Activated CD4-positive, alpha-beta T cell treated with anti-CD3 and anti-CD28 coated beads, Interleukin-2, Interleukin-4, amounts not matched to agents 100 ng/mL and 50 ng/mL, durations not matched to agents 16 hours and 8 hours (primary cell): ENCODE data around the gene ICE2.
"Not testable (repeated sequence)": the region's sequence is repeated elsewhere in the genome, so short reads cannot be mapped to it uniquely, and the experiment has no call there.

Experiments
- DNase-seq: peaks from one replicate; pipeline ENCODE4 v3.0.0-alpha.2; 2020; ENCODE audit warnings: low spot score

ICE2 gene

DNA sequence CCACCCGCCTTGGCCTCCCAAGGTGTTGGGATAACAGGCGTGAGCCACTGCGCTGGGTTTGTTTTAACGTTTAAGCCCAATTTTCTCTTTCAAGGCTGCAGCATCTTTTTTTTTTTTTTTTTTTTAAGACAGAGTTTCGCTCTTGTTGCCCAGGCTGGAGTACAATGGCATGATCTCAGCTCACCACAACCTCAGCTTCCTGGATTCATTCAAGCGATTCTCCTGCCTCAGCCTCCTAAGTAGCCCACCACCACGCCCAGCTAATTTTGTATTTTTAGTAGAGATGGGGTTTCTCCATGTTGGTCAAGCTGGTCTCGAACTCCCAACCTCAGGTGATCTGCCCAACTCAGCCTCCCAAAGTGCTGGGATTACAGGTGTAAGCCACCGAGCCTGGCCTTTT is 68.6 kb downstream of the ICE2 start:
- DNase-seq = not testable (repeated sequence)

DNA sequence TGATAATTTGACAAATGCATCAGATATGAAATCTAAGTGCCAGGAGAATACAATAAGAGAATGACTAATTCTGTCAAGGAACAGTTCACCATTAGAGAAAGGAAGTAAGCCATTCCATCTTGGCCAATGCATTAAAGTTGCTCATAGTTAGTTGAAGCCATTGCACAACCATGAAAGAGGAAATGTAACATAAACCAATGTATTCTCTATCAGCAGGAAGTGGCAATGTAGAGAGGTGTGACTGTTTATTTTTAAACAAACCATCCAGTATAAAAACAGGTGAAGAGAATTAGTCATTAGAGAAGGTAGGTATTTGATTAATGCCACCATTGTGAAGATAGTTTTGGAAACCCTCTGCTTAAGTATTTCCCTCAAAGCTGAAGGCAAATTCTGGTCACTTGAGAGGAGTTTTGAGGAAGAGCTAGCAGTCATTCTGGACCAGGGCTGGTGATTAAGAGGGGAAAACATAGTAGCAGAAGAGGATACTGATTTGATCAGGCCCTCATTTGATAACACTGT is 70.4 kb downstream of the ICE2 start:
- DNase-seq = peak; percentile 50

DNA sequence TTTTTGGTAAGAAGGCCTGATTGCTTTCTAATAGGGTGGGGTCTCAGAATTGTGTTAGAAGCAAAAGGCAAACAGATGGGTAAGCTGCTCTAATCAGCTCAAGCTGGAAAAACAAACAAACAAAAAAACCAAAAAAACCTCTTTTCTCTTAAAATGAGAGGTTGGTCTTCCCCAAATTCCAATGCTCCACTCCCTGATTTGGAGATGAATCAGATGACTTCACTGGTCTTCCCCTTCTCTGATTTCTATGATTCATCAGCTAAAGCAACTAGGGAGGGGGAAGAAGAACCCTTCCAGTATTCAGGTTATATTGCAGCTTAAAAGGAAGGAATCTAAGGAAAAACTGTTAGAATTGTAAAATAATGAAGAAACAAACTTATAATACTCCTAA is 71.5 kb downstream of the ICE2 start:
- DNase-seq = no peak

DNA sequence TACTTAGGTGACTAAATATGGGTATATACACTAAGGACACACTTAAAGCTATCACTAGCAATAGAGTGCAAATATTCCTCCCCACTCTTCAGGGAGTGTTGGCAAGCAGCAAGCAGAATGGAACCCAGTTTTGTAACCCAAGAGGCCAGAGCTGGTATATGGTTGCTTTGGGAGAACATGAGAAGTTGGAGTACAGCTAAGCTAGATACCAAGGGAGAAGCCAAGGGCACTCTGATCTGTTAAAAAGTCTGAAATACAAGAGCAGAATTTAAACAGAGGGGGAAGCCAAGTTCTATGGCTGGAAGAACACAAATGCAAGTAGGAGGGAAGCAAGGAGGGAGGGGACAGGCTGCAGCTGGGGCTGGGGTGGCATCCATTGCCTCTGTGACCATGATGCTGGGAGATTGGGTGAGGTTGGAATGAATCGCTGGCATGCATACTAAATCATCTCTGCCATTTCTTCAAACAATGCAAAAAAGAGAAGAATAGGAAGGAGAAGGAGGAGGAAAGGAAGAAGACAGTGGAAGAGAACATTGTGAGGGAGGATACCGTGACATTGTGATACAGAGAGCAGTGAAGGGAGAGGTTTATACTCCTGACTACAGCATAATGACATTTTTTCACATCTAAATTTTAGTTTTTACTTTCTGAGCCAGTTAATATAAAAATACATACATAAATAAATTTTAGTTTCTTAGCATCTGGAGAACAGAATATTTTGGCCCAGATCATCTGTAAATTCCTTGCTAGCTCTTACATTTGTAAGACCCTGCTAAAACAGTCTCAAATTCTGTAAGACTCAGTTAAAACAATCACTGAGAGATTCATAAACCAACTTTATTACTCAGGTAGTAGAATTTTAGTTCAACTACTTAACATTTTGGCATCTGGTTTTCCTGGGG is 72.2 kb downstream of the ICE2 start:
- DNase-seq = no peak

GRCh38 chr15:60405399-60405798 is 73.5 kb downstream of the ICE2 start:
- no peak for DNase-seq

- not testable (repeated sequence) for DNase-seq
Measured at GRCh38 chr15:60404351-60404750, 74.6 kb downstream of the ICE2 start.

- DNase-seq = no peak
Measured at GRCh38 chr15:60400944-60401343, 78.0 kb downstream of the ICE2 start.

DNA sequence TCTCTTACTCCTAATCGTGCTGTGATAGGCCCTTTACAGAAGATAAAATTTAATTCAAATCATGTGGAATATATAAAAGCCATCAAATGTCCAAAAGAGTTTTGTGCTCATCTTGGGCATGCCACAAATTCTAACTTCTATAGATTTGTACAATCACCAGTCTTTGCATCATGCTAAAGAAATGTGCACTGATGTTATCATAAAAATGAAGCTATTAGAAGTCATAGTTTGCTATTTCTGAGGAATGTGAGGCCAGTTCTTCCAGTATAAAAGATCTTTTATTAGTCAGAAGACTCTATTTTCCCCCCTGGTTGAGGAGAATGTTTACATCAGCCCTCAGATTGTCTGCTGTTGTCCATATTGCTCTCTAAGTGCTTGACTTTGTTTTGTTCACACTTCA is 79.0 kb downstream of the ICE2 start:
- no peak for DNase-seq

DNA sequence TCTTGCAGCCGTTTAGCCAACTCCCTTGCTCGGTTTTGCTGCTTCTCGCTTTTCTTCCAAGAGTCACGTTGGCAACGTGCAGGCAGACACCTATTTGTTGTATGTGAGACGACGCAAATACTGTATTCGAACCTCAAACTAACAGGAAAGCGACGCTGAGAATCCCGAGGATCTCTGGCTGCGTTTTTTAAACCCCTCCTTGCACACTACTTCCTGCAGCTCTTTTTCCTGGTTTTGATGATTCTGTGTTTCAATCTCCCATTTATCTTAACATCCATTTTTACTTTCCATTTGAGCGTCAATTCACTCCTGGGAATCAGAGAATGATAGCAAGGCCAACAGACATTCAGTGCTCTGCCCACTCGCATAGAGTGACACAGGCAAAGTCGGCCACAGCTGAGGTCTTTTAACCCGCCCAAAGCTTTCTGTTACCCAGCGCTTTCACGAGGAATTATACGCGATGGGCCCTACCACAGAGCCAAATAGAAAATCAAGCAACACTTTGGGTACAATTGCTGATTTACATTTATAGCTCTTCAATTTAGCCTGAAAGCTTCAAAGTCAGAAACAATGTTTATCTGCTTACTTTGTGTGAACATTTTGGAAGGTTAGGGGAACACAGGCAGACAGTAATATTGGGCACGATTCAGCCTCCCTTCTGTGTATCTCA is 79.6 kb downstream of the ICE2 start:
- DNase-seq = no peak

- peak; percentile 88 for DNase-seq
Measured at GRCh38 chr15:60397772-60398445, 81.0 kb downstream of the ICE2 start, which contains the start of gene ANXA2. ANXA2 (minus strand) TSS chr15:60397986; CDS start chr15:60386075, 11,911 bp downstream.

GRCh38 chr15:60396958-60397771 is 81.8 kb downstream of the ICE2 start:
- peak; percentile 73 for DNase-seq

GRCh38 chr15:60396560-60396957 is 82.4 kb downstream of the ICE2 start:
- no peak for DNase-seq

GRCh38 chr15:60396100-60396499 is 82.8 kb downstream of the ICE2 start:
- no peak for DNase-seq

DNA sequence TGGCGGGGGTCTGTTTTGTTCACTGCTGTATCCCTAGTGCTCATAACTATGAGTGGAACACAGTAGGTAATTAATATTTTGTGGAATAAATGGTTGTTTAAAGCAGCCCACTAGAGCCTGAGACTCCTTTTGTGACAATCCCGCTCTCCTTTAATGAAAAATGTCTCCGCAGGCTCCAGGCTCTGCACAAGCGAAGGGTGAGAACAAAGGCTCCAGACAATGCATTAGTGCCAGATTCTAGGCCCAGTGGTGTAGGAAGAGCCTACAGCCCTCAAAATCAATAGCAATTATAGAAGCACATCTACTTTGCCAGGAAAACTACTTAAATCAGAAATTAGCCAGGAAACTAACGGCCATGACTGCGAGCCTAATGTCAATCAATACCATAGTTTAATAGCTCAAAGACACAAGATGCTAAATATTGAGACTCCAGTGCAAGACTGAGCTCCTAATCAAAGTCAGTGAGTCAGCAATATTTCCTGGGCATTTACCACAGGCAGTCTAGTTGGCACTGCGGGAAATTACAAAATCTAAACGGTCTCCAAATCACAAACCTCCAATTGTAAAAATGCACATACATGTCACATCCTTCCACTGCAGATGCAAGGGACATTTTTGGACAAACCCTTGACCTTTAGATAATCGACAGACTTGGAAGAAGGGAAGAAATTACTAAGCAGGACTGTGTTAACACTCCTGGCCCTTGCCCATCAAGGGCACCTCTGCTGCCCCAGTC is 83.5 kb downstream of the ICE2 start:
- no peak for DNase-seq

- DNase-seq = no peak
Measured at GRCh38 chr15:60394689-60395097, 84.2 kb downstream of the ICE2 start.

GRCh38 chr15:60392986-60393790 is 85.8 kb downstream of the ICE2 start:
- peak; percentile 20 for DNase-seq

DNA sequence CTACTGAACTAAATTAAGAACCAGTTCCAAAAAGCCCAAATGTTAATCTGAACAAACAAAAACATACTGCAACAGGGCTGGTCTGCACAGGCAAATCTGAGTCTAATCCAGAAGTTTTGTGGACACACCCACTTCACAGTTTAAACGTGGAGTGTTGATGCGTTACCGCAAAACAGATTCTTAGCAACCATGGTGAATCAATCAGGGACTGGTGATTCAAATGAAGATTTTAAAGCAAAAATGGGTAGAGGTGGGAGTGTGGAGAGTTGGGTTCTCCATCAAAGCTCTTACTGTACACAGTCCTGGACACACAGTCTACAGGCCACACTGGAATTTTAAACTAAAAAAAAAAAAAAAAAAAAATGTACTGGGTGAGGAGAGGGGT is 86.3 kb downstream of the ICE2 start:
- DNase-seq = peak; percentile 92

DNA sequence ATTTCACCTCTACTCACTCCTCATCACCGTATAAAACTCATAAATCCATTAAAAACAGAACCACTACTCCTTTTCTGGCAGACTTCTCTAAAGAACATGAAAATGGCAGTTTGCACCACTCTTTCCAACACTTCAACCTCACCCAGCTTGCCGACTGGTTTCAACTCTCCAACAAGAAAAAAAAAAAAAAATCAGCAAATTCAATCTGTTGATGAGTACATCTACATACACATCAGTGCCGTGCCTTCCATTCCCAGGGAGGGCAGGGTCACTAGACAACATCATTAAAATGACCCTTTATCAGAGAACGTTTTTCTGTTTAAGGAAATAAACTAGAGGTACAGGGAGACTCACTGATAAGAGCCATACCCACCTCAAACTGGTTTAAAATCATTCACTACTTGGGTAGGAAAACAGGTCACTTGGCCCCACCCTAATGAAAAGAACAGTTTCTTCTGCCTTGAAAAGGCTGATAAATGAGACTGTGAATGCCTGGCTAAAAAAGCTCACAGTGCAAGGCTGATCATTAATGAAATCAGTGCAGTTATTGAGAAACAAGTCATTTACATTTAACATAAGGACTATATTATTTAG is 87.1 kb downstream of the ICE2 start:
- DNase-seq = no peak

DNA sequence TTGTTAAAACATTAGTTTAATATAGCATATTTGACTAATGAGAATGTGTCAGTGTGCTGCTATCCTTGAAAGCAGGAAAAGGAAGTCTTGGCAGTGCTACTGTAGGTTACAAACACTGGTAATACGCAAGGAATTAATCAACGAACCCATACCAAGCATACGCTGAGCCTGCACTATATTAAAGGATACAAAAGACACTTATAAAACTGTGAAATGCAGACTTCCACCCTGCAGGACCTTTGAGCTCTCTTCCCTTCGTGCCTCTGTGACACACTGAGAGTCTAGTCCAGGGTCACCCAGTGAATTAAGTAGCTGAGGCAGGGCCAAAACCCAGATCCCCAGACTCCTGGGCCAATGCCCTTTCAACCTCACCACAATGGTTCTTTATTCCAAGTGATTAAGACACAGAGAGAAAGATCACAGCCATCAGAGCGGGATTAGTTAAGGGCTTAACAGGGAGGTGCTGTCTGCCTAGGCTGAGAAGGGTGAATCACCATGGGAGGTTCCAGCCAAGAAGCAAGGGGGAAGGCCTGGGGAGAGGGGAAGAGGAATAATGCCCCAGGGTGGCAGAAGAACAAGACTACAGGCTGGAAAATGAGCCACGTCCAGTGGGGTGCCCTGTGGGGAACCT is 88.0 kb downstream of the ICE2 start:
- no peak for DNase-seq
